ENCODE results near the gene STK32B.

Gene STK32B

GRCh38 chr4:5277079-5277478 lies 225.8 kb downstream of the STK32B start:
- TF ChIP-seq NFIC (IDR thresholded peaks at IDR 0.05): no peak
- no peak for TF ChIP-seq USF1 (IDR thresholded peaks at IDR 0.05)
- no peak for TF ChIP-seq TCF12 (IDR thresholded peaks at IDR 0.05; ENCODE audit: low read depth)
- TF ChIP-seq, protein P1, sequence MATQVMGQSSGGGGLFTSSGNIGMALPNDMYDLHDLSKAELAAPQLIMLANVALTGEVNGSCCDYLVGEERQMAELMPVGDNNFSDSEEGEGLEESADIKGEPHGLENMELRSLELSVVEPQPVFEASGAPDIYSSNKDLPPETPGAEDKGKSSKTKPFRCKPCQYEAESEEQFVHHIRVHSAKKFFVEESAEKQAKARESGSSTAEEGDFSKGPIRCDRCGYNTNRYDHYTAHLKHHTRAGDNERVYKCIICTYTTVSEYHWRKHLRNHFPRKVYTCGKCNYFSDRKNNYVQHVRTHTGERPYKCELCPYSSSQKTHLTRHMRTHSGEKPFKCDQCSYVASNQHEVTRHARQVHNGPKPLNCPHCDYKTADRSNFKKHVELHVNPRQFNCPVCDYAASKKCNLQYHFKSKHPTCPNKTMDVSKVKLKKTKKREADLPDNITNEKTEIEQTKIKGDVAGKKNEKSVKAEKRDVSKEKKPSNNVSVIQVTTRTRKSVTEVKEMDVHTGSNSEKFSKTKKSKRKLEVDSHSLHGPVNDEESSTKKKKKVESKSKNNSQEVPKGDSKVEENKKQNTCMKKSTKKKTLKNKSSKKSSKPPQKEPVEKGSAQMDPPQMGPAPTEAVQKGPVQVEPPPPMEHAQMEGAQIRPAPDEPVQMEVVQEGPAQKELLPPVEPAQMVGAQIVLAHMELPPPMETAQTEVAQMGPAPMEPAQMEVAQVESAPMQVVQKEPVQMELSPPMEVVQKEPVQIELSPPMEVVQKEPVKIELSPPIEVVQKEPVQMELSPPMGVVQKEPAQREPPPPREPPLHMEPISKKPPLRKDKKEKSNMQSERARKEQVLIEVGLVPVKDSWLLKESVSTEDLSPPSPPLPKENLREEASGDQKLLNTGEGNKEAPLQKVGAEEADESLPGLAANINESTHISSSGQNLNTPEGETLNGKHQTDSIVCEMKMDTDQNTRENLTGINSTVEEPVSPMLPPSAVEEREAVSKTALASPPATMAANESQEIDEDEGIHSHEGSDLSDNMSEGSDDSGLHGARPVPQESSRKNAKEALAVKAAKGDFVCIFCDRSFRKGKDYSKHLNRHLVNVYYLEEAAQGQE (IDR thresholded peaks at IDR 0.05; ENCODE audit: low read depth): no peak
- no peak for TF ChIP-seq CREB1 (IDR thresholded peaks at IDR 0.05; ENCODE audit: low read depth)
- no peak for TF ChIP-seq EP300 (IDR thresholded peaks at IDR 0.05; ENCODE audit: borderline replicate concordance)
- no peak for TF ChIP-seq FOXM1 (IDR thresholded peaks at IDR 0.05; ENCODE audit: borderline replicate concordance, low read depth)
- TF ChIP-seq YY1 (IDR thresholded peaks at IDR 0.05; ENCODE audit: low read depth): no peak
- TF ChIP-seq, protein P2, sequence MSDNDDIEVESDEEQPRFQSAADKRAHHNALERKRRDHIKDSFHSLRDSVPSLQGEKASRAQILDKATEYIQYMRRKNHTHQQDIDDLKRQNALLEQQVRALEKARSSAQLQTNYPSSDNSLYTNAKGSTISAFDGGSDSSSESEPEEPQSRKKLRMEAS (IDR thresholded peaks at IDR 0.05): no peak
- TF ChIP-seq TEAD4 (IDR thresholded peaks at IDR 0.05): no peak
- TF ChIP-seq TAF1 (IDR thresholded peaks at IDR 0.05; ENCODE audit: low read depth): no peak
- TF ChIP-seq RAD21 (IDR thresholded peaks at IDR 0.05; ENCODE audit: low read depth): no peak
- no peak for TF ChIP-seq EGR1 (IDR thresholded peaks at IDR 0.05)
- TF ChIP-seq ZBTB7A (IDR thresholded peaks at IDR 0.05; ENCODE audit: low read depth): no peak

GRCh38 chr4:5278213-5278612 lies 226.9 kb downstream of the STK32B start:
- no peak for TF ChIP-seq YY1 (IDR thresholded peaks at IDR 0.05; ENCODE audit: low read depth)
- no peak for TF ChIP-seq CREB1 (IDR thresholded peaks at IDR 0.05; ENCODE audit: low read depth)
- TF ChIP-seq TAF1 (IDR thresholded peaks at IDR 0.05; ENCODE audit: low read depth): no peak

DNA sequence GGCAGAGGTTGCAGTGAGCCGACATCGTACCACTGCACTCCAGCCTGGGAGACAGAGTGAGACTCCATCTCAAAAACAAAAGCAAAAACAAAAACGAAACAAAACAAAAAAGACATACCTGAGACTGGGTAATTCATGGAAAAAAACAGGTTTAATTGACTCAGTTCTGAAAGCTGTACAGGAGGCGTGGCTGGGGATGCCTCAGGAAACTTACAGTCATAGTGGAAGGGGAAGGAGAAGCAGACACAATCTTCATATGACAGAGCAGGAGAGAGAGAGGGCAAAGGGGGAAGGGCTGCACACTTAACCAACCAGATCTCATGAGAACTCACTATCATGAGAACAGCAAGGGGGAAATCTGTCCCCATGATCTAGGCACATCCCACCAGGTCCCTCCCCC lies 229.5 kb downstream of the STK32B start:
- TF ChIP-seq USF1 (IDR thresholded peaks at IDR 0.05): no peak

GRCh38 chr4:5283837-5284236 lies 232.6 kb downstream of the STK32B start:
- TF ChIP-seq TAF1 (IDR thresholded peaks at IDR 0.05; ENCODE audit: low read depth): no peak

DNA sequence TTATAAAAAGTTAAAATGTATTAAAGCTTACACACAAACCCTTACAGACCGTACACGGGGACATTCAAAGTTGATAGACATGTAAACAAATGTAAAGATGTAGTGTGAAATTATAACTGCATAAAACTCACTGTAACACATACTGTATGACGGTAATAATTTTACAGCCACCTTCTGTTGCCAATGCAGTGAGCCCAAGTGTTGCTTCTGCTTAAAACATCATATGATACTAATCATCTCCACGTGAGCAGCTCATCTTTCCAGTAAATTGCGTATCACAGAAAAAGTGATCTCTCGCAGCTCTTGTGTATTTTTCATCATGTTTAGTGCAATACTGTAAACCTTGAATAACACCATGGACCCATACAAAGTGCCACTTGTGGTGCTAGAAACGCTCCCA lies 233.2 kb downstream of the STK32B start:
- TF ChIP-seq EGR1 (IDR thresholded peaks at IDR 0.05) (no peak), CREB1 (IDR thresholded peaks at IDR 0.05; ENCODE audit: low read depth) (no peak), RAD21 (IDR thresholded peaks at IDR 0.05; ENCODE audit: low read depth) (no peak), NFIC (IDR thresholded peaks at IDR 0.05) (no peak), FOXM1 (IDR thresholded peaks at IDR 0.05; ENCODE audit: borderline replicate concordance, low read depth) (no peak), ZBTB7A (IDR thresholded peaks at IDR 0.05; ENCODE audit: low read depth) (no peak), YY1 (IDR thresholded peaks at IDR 0.05; ENCODE audit: low read depth) (no peak), TEAD4 (IDR thresholded peaks at IDR 0.05) (no peak), CEBPB (IDR thresholded peaks at IDR 0.05) (no peak), TAF1 (IDR thresholded peaks at IDR 0.05; ENCODE audit: low read depth) (no peak), USF1 (IDR thresholded peaks at IDR 0.05) (no peak), TCF12 (IDR thresholded peaks at IDR 0.05; ENCODE audit: low read depth) (no peak), EP300 (IDR thresholded peaks at IDR 0.05; ENCODE audit: borderline replicate concordance) (no peak)
- TF ChIP-seq, protein P2 (IDR thresholded peaks at IDR 0.05): no peak
- TF ChIP-seq, protein P1 (IDR thresholded peaks at IDR 0.05; ENCODE audit: low read depth): no peak

- no peak for TF ChIP-seq EP300 (IDR thresholded peaks at IDR 0.05; ENCODE audit: borderline replicate concordance)
- TF ChIP-seq NFIC (IDR thresholded peaks at IDR 0.05): no peak
- no peak for TF ChIP-seq TEAD4 (IDR thresholded peaks at IDR 0.05)
- TF ChIP-seq, protein P1 (IDR thresholded peaks at IDR 0.05; ENCODE audit: low read depth): no peak
- no peak for TF ChIP-seq USF1 (IDR thresholded peaks at IDR 0.05)
- TF ChIP-seq EGR1 (IDR thresholded peaks at IDR 0.05): no peak
- TF ChIP-seq FOXM1 (IDR thresholded peaks at IDR 0.05; ENCODE audit: borderline replicate concordance, low read depth): no peak
- TF ChIP-seq TCF12 (IDR thresholded peaks at IDR 0.05; ENCODE audit: low read depth): no peak
- TF ChIP-seq TAF1 (IDR thresholded peaks at IDR 0.05; ENCODE audit: low read depth): no peak
- no peak for TF ChIP-seq ZBTB7A (IDR thresholded peaks at IDR 0.05; ENCODE audit: low read depth)
- TF ChIP-seq RAD21 (IDR thresholded peaks at IDR 0.05; ENCODE audit: low read depth): no peak
- no peak for TF ChIP-seq CEBPB (IDR thresholded peaks at IDR 0.05)
- no peak for TF ChIP-seq CREB1 (IDR thresholded peaks at IDR 0.05; ENCODE audit: low read depth)
- TF ChIP-seq YY1 (IDR thresholded peaks at IDR 0.05; ENCODE audit: low read depth): no peak
- TF ChIP-seq, protein P2 (IDR thresholded peaks at IDR 0.05): no peak
These were observed 240.8 kb downstream of the STK32B start for GRCh38 chr4:5292101-5292500.

All from Ishikawa (cell line).